HepG2 (cell line): Measurements from ENCODE around the gene REPIN1. TPM values are rescaled to one million over a fixed set of nuclear protein-coding genes. Genes with fewer than 3 reads are reported as not detected.

Experiments used
- GABPA ChIP-seq, 2 experiments: IDR thresholded peaks; 2 replicates each; pipeline ENCODE4 v1.6.1; 2011 to 2016; ENCODE audit warnings: low read depth in 2 of 2, low read length in 1 of 2, missing biosample characterization in 1 of 2, missing genetic modification characterization in 1 of 2
- MED13 ChIP-seq: sonication (generic); formaldehyde crosslinking; IDR thresholded peaks from 2 replicates; pipeline ENCODE4 v1.5.0; 2020; ENCODE audit warnings: missing genetic modification reagents
- ZNF773 ChIP-seq: sonication (generic); formaldehyde crosslinking; IDR thresholded peaks from 2 replicates; pipeline ENCODE4 v1.4.0; 2020; ENCODE audit warnings: missing genetic modification reagents, borderline replicate concordance
- ZNF777 ChIP-seq: sonication (generic); formaldehyde crosslinking; IDR thresholded peaks from 2 replicates; pipeline ENCODE4 v1.4.0; 2020; ENCODE audit warnings: missing genetic modification reagents
- polyA plus RNA-seq, 8 experiments: library from polyadenylated mRNA; depleted of rRNA in 3 of 8; stranded (reverse) in 7 of 8; unstranded in 1 of 8; fragments of >200 nt; fragmentation: Illumina TruSeq in 4 of 8; extraction: Trizol in 4 of 8; gene quantifications; 2 replicates each; pipeline versions ENCODE4 v1.2.1 to v1.2.3, GENCODE V29; 2011 to 2016; ENCODE audit warnings: low read depth in 4 of 8, missing spikeins in 1 of 8, mixed read lengths in 1 of 8; ENCODE audit not compliant: insufficient read depth in 1 of 8
- total RNA-seq, 5 experiments: library from RNA; depleted of rRNA; stranded (reverse); fragments of >200 nt; fragmentation: Illumina TruSeq; extraction: Trizol; gene quantifications; 2 replicates each; pipeline ENCODE4 v1.2.3, GENCODE V29; 2016; ENCODE audit warnings: low read depth in 1 of 5
- TF ChIP-seq, protein P1 (sequence below), 2 experiments: sonication (generic) in 1 of 2; formaldehyde crosslinking in 1 of 2; IDR thresholded peaks; 2 replicates each; pipeline versions ENCODE4 v1.5.1 to v1.6.1; 2011 to 2020; ENCODE audit warnings: borderline replicate concordance in 1 of 2, low read depth in 1 of 2, low read length in 1 of 2, mild to moderate bottlenecking in 1 of 2, missing genetic modification reagents in 1 of 2, moderate library complexity in 1 of 2
- TF ChIP-seq, protein P2 (sequence below): sonication (generic); formaldehyde crosslinking; IDR thresholded peaks from 2 replicates; pipeline ENCODE4 v1.4.0; 2020; ENCODE audit warnings: missing genetic modification reagents
- TF ChIP-seq, protein P3 (sequence below): sonication (generic); formaldehyde crosslinking; IDR thresholded peaks from 2 replicates; pipeline ENCODE4 v1.9.0; 2021; ENCODE audit warnings: mild to moderate bottlenecking, missing genetic modification reagents
- TF ChIP-seq, protein P4 (sequence below): sonication (generic); formaldehyde crosslinking; IDR thresholded peaks from 2 replicates; pipeline ENCODE4 v1.4.0; 2020; ENCODE audit warnings: low read depth, mild to moderate bottlenecking, missing genetic modification reagents
- TF ChIP-seq, protein P5 (sequence below): IDR thresholded peaks from 2 replicates; pipeline ENCODE4 v1.6.1; 2016; ENCODE audit warnings: low read depth
- TF ChIP-seq, protein P6 (sequence below): sonication (generic); formaldehyde crosslinking; IDR thresholded peaks from 2 replicates; pipeline ENCODE4 v1.4.0; 2020; ENCODE audit warnings: missing genetic modification reagents

REPIN1 gene
- total and polyA plus RNA-seq, 2 of the 13 experiments (the other 11 are each of a cell fraction or from before 2014, with no cell fraction given): 69.9 to 108 TPM

DNA sequence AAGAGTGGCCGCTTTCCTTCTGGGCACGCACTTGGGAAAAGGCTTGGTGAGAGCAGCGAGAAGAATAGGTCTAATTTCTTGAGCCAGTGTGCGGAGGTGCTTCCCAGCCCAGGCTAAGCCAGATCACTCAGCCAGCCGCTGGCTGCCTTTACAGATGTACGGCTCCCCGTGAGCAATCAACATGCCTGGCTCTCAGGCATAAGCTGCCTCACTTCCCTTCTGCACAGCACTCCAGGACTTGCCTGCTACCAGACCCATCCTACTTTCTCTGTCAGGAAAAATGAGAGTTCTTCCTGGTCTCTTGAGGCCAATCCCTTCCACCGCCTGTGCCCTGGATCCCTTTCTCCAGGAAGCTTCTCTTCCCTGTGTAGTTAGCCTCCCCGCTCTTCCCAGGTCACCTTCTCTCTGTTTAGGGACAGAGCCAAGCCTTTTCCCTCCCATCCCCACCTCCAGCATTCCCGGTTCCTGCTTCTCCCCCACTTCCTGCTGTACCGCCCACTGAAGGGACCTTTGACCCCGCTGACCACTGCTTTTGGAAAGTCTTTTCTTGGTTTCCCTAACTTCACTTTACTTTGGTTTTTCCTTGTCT lies 44.2 kb upstream of the REPIN1 start (continued):
- TF ChIP-seq, protein P1, sequence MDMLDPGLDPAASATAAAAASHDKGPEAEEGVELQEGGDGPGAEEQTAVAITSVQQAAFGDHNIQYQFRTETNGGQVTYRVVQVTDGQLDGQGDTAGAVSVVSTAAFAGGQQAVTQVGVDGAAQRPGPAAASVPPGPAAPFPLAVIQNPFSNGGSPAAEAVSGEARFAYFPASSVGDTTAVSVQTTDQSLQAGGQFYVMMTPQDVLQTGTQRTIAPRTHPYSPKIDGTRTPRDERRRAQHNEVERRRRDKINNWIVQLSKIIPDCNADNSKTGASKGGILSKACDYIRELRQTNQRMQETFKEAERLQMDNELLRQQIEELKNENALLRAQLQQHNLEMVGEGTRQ (IDR thresholded peaks at IDR 0.05; ENCODE audit: low read depth, low read length): no peak
- TF ChIP-seq, protein P1 (CRISPR knock-in tag; IDR thresholded peaks at IDR 0.05; ENCODE audit: borderline replicate concordance): no peak
- TF ChIP-seq ZNF777: no peak
- TF ChIP-seq, protein P2, sequence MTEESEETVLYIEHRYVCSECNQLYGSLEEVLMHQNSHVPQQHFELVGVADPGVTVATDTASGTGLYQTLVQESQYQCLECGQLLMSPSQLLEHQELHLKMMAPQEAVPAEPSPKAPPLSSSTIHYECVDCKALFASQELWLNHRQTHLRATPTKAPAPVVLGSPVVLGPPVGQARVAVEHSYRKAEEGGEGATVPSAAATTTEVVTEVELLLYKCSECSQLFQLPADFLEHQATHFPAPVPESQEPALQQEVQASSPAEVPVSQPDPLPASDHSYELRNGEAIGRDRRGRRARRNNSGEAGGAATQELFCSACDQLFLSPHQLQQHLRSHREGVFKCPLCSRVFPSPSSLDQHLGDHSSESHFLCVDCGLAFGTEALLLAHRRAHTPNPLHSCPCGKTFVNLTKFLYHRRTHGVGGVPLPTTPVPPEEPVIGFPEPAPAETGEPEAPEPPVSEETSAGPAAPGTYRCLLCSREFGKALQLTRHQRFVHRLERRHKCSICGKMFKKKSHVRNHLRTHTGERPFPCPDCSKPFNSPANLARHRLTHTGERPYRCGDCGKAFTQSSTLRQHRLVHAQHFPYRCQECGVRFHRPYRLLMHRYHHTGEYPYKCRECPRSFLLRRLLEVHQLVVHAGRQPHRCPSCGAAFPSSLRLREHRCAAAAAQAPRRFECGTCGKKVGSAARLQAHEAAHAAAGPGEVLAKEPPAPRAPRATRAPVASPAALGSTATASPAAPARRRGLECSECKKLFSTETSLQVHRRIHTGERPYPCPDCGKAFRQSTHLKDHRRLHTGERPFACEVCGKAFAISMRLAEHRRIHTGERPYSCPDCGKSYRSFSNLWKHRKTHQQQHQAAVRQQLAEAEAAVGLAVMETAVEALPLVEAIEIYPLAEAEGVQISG (CRISPR knock-in tag): peak; percentile 26; the same call in 1 of the 2 replicates
- TF ChIP-seq ZNF773 (CRISPR knock-in tag): no peak
- TF ChIP-seq, protein P3, sequence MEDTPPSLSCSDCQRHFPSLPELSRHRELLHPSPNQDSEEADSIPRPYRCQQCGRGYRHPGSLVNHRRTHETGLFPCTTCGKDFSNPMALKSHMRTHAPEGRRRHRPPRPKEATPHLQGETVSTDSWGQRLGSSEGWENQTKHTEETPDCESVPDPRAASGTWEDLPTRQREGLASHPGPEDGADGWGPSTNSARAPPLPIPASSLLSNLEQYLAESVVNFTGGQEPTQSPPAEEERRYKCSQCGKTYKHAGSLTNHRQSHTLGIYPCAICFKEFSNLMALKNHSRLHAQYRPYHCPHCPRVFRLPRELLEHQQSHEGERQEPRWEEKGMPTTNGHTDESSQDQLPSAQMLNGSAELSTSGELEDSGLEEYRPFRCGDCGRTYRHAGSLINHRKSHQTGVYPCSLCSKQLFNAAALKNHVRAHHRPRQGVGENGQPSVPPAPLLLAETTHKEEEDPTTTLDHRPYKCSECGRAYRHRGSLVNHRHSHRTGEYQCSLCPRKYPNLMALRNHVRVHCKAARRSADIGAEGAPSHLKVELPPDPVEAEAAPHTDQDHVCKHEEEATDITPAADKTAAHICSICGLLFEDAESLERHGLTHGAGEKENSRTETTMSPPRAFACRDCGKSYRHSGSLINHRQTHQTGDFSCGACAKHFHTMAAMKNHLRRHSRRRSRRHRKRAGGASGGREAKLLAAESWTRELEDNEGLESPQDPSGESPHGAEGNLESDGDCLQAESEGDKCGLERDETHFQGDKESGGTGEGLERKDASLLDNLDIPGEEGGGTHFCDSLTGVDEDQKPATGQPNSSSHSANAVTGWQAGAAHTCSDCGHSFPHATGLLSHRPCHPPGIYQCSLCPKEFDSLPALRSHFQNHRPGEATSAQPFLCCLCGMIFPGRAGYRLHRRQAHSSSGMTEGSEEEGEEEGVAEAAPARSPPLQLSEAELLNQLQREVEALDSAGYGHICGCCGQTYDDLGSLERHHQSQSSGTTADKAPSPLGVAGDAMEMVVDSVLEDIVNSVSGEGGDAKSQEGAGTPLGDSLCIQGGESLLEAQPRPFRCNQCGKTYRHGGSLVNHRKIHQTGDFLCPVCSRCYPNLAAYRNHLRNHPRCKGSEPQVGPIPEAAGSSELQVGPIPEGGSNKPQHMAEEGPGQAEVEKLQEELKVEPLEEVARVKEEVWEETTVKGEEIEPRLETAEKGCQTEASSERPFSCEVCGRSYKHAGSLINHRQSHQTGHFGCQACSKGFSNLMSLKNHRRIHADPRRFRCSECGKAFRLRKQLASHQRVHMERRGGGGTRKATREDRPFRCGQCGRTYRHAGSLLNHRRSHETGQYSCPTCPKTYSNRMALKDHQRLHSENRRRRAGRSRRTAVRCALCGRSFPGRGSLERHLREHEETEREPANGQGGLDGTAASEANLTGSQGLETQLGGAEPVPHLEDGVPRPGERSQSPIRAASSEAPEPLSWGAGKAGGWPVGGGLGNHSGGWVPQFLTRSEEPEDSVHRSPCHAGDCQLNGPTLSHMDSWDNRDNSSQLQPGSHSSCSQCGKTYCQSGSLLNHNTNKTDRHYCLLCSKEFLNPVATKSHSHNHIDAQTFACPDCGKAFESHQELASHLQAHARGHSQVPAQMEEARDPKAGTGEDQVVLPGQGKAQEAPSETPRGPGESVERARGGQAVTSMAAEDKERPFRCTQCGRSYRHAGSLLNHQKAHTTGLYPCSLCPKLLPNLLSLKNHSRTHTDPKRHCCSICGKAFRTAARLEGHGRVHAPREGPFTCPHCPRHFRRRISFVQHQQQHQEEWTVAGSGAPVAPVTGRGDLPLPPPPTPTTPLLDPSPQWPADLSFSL (CRISPR knock-in tag): no peak
- TF ChIP-seq, protein P4, sequence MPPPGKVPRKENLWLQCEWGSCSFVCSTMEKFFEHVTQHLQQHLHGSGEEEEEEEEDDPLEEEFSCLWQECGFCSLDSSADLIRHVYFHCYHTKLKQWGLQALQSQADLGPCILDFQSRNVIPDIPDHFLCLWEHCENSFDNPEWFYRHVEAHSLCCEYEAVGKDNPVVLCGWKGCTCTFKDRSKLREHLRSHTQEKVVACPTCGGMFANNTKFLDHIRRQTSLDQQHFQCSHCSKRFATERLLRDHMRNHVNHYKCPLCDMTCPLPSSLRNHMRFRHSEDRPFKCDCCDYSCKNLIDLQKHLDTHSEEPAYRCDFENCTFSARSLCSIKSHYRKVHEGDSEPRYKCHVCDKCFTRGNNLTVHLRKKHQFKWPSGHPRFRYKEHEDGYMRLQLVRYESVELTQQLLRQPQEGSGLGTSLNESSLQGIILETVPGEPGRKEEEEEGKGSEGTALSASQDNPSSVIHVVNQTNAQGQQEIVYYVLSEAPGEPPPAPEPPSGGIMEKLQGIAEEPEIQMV (CRISPR knock-in tag): no peak
- TF ChIP-seq MED13 (CRISPR knock-in tag): no peak
- TF ChIP-seq, protein P5, sequence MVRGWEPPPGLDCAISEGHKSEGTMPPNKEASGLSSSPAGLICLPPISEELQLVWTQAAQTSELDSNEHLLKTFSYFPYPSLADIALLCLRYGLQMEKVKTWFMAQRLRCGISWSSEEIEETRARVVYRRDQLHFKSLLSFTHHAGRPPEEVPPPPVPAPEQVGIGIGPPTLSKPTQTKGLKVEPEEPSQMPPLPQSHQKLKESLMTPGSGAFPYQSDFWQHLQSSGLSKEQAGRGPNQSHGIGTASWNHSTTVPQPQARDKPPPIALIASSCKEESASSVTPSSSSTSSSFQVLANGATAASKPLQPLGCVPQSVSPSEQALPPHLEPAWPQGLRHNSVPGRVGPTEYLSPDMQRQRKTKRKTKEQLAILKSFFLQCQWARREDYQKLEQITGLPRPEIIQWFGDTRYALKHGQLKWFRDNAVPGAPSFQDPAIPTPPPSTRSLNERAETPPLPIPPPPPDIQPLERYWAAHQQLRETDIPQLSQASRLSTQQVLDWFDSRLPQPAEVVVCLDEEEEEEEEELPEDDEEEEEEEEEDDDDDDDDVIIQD (CRISPR knock-in tag): peak; percentile 30; the same call in 1 of the 2 replicates
- TF ChIP-seq, protein P6, sequence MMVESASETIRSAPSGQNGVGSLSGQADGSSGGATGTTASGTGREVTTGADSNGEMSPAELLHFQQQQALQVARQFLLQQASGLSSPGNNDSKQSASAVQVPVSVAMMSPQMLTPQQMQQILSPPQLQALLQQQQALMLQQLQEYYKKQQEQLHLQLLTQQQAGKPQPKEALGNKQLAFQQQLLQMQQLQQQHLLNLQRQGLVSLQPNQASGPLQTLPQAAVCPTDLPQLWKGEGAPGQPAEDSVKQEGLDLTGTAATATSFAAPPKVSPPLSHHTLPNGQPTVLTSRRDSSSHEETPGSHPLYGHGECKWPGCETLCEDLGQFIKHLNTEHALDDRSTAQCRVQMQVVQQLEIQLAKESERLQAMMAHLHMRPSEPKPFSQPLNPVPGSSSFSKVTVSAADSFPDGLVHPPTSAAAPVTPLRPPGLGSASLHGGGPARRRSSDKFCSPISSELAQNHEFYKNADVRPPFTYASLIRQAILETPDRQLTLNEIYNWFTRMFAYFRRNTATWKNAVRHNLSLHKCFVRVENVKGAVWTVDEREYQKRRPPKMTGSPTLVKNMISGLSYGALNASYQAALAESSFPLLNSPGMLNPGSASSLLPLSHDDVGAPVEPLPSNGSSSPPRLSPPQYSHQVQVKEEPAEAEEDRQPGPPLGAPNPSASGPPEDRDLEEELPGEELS (CRISPR knock-in tag): peak; percentile 48
- no peak; the same call in 1 of the 2 replicates for TF ChIP-seq GABPA (IDR thresholded peaks at IDR 0.05; ENCODE audit: low read depth, low read length)
- peak; percentile 69 for TF ChIP-seq GABPA (CRISPR knock-in tag; IDR thresholded peaks at IDR 0.05; ENCODE audit: low read depth)
